ENCODE measurements around the gene CDH12. TPM values are rescaled to one million over a fixed set of nuclear protein-coding genes. Genes with fewer than 3 reads are reported as not detected.
"Not testable (repeated sequence)": the region's sequence is repeated elsewhere in the genome, so short reads cannot be mapped to it uniquely, and the experiment has no call there.

The CDH12 gene
- polyA plus RNA-seq, 2 of the 4 experiments (the other 2 are of a cell fraction): 0.04 TPM; not detected in 1

DNA sequence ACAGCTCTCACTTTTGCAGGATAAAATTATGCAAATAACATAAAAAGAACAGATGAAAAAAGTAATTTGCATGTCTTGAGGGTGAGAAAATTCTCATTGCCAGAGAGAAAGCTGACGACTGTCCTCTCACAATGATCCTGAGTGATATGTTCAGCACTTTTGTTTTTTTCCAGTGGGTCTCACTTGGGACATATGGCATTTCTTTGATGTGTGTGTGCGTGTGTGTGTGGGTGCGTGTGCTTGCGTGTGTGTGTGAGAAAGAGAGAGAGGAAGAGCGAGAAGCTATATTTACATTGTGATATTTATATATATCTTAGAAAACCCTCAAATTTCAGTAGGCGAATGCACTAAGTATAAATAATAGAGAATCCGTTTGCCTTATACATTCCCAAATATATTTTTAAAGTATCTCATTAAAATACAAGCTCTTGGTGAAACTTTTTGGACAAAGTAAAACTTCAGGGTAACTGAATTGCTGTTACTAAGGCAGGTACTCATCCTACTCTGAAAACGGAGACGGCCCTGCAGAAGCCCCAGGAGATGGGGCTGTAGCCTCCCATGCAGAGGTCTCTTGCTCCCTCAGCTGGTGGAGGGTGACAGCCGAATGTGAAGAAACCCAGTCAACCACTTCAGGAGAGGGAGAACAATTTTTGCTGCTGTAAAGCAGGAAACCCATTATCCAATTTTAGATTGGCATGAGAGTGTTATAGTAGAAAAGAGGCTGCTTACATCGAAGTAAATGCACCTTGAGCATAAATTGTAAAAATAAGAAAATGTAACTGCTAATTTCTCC is 639.2 kb downstream of the CDH12 start:
- CTCF ChIA-PET, H3K4me3 ChIP-seq, H3K27ac ChIP-seq, POLR2A ChIA-PET, H3K9me3 ChIP-seq, H3K4me1 ChIP-seq, H3K4me2 ChIP-seq: not testable (repeated sequence)
- WGBS (ENCODE audit: missing lambda C conversion rate): 6% methylated on average over 9 of the region's 11 CpGs
- DNase-seq (ENCODE audit: low read depth in 1 of 2, low spot score in 1 of 2): peak in 1 of 2 experiments; percentile 11
- 0 out of 5 replicates have a peak, but pooled peaks of 1 of the 2 experiments have one; percentile 4 for TF ChIP-seq RAD21 (conservative IDR thresholded peaks at IDR 0.05 in 1 of 2, IDR thresholded peaks at IDR 0.05 in 1 of 2)
- ATAC-seq: peak; percentile 97 to 99
- peak; percentile 88 for FAIRE-seq

DNA sequence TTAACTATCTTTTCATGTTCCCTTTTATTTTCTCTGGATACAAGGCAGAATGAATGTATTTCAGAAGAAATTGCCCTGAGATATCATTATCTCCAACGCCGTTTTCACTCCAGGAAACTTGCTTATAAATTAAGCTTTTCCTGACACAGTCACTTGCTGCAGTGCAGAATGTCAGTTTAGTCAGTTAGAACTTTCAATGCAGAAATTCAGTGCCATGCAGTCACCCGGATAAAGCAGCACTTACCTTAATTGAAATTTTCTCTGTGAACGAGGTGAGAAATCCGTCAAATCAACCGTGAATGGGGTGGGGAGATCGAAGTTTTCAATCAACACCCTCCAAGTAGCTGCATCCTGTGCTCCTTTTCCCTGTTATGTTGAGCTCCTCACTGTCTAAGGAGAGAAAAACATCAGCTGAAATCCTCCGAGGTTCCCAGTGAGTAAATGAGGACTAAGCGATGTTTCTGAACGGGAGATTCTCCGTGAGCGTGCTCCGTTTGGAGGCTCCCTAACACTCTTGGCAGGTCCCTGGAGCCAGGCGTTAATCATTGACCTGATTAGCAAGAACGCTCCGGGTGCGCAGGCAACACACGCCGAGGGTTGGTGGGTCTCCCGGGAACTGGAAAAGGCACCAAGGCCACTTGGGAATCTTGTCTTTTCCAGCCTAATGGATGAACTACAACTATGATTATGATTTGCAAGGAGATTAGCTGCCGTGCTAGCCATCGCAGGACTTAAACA is 640.7 kb downstream of the CDH12 start:
- peak; percentile 49 to 73; a peak in 3 of 6 replicates for ATAC-seq
- H3K4me1 ChIP-seq; H3K27ac ChIP-seq; H3K4me3 ChIP-seq; CTCF ChIA-PET; H3K9me3 ChIP-seq; POLR2A ChIA-PET; FAIRE-seq; DNase-seq (ENCODE audit: low read depth in 1 of 2, low spot score in 1 of 2): not testable (repeated sequence)
- 1% methylated on average over 20 of the region's 22 CpGs for WGBS (ENCODE audit: missing lambda C conversion rate)
- peak overlapping the region; percentile 26; the same call in 1 of the 3 replicates for H3K4me2 ChIP-seq

DNA sequence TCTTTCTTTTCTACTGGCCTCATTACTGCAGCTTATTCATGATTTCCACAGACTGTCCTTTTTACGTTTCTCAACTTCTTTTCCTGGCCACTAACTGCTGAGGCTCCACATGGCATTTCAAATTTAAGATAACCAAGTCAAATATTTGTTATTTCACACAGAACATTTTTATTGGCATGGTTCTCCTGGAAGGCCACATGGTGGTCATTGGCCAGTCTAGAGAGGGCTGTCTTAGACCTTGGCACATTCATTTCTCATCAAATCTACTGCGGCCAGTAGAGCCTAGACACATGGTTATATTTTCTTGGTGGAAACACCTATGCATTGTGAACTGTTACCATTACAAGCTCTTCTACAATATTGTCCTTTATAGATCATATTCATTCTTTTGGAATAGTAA is 644.7 kb downstream of the CDH12 start:
- CTCF ChIA-PET; H3K4me1 ChIP-seq; ATAC-seq; POLR2A ChIA-PET; H3K9me3 ChIP-seq; H3K27ac ChIP-seq; DNase-seq (ENCODE audit: low read depth in 1 of 2, low spot score in 1 of 2); H3K4me2 ChIP-seq; FAIRE-seq; H3K4me3 ChIP-seq: not testable (repeated sequence)
- 0% methylated on average over 2 of the region's 2 CpGs for WGBS (ENCODE audit: missing lambda C conversion rate)

DNA sequence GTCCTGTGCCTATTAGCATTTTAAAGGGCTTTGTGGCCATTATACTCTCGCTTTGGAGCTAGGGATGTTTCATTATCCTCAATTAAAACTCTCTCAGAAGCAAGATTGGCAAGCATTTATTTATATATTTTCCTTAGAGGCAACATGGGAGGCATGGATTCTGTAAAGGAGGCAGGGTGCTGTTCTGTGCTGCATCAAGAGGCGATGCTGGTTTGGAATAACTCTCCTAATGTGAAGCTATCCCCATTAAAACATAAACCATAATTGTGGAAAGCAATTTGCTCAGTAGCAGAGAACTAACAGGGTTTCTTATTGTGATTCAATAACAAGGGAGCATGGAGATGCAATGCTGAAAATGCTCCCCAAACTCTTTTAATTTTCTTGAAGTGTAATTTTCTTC is 664.5 kb downstream of the CDH12 start:
- FAIRE-seq; H3K27ac ChIP-seq; H3K9me3 ChIP-seq; H3K4me3 ChIP-seq; H3K4me1 ChIP-seq; H3K4me2 ChIP-seq; DNase-seq (ENCODE audit: low read depth in 1 of 2, low spot score in 1 of 2); CTCF ChIA-PET; POLR2A ChIA-PET; ATAC-seq: not testable (repeated sequence)
- WGBS (ENCODE audit: missing lambda C conversion rate): 4% methylated on average over 2 of the region's 2 CpGs

GRCh38 chr5:22187632-22188228 is 665.4 kb downstream of the CDH12 start:
- H3K4me3 ChIP-seq; H3K4me2 ChIP-seq; CTCF ChIA-PET; H3K27ac ChIP-seq; H3K4me1 ChIP-seq; FAIRE-seq; DNase-seq (ENCODE audit: low read depth in 1 of 2, low spot score in 1 of 2); ATAC-seq; H3K9me3 ChIP-seq; POLR2A ChIA-PET: not testable (repeated sequence)
- WGBS (ENCODE audit: missing lambda C conversion rate): 4% methylated on average over 4 of the region's 4 CpGs

DNA sequence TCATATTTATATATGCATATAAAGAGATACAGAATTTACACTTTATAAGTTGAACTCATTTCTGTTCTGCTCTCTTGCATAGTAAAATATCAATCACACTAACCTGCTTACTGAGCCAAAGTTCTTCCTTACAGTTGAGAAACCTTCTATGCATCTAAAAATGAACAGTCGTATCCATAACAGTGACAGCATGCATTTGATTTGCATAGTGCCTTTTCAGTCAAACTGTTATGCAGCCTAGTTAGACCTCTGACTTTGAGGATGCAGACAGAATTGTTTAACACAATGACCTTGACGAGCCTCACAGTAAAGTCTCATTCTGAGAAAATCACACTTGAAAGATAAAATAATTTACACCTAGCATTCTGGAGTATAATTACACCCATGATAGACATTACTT is 683.9 kb downstream of the CDH12 start:
- H3K9me3 ChIP-seq; CTCF ChIA-PET; H3K27ac ChIP-seq; H3K4me1 ChIP-seq; POLR2A ChIA-PET; H3K4me3 ChIP-seq; H3K4me2 ChIP-seq; ATAC-seq; DNase-seq (ENCODE audit: low read depth in 1 of 2, low spot score in 1 of 2): not testable (repeated sequence)
- WGBS (ENCODE audit: missing lambda C conversion rate): 7% methylated on average over 2 of the region's 2 CpGs
- FAIRE-seq: peak; percentile 93

DNA sequence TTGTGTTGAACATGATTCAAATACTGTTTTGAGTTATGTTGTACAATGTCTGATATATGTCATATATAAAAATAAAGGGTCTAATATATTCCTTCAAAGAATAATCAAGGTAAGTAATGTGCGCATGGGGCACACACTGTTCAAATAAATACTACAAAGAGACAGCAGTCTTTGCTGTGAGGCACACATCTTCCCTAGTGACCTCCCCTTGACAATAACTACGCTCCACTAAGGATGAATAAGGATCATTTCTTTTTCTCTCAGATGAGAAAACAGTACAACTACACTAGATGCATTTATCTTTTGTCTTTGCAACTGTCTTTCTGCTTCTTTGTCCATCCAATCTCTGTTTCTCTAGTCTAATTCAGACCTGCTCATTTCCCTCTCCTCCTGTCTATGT is 684.4 kb downstream of the CDH12 start:
- ATAC-seq; H3K4me2 ChIP-seq; H3K4me3 ChIP-seq; DNase-seq (ENCODE audit: low read depth in 1 of 2, low spot score in 1 of 2); POLR2A ChIA-PET; CTCF ChIA-PET; FAIRE-seq; H3K9me3 ChIP-seq; H3K27ac ChIP-seq; H3K4me1 ChIP-seq: not testable (repeated sequence)
- no CpG with 5 or more reads among the region's 2 CpGs for WGBS (ENCODE audit: missing lambda C conversion rate)

- 0% methylated on average over 2 of the region's 2 CpGs for WGBS (ENCODE audit: missing lambda C conversion rate)
- H3K9me3 ChIP-seq; ATAC-seq; H3K27ac ChIP-seq; H3K4me1 ChIP-seq; DNase-seq (ENCODE audit: low read depth in 1 of 2, low spot score in 1 of 2); POLR2A ChIA-PET; CTCF ChIA-PET; H3K4me3 ChIP-seq; H3K4me2 ChIP-seq: not testable (repeated sequence)
- peak; percentile 77 for FAIRE-seq
Observed at GRCh38 chr5:22165931-22166330, 687.2 kb downstream of the CDH12 start.

- H3K4me1 ChIP-seq; H3K4me2 ChIP-seq; FAIRE-seq; DNase-seq (ENCODE audit: low read depth in 1 of 2, low spot score in 1 of 2); H3K4me3 ChIP-seq; POLR2A ChIA-PET; H3K27ac ChIP-seq; H3K9me3 ChIP-seq; CTCF ChIA-PET; ATAC-seq: not testable (repeated sequence)
- WGBS (ENCODE audit: missing lambda C conversion rate): 2% methylated on average over 3 of the region's 7 CpGs
Observed at GRCh38 chr5:22164910-22165748, 688.0 kb downstream of the CDH12 start.

DNA sequence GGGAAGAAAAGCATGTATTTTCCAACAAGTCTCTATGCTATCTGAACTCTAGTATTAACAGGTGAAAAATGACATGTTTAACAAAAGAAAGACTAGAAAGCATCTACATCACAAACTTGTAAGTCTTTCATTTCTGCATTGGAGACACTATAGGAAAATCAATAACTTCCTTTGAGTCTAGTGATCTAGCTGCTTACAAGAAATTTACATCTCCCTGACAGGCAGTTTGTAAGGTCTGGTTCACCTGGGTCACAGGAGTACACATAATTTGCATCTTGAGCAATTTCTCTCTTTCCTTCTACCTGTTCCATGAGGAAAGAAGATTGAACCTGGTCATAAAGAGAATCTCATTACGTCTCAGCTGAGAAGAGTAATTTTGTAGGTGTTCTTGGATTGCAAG is 696.2 kb downstream of the CDH12 start:
- H3K4me3 ChIP-seq; H3K4me2 ChIP-seq; H3K9me3 ChIP-seq; ATAC-seq; DNase-seq (ENCODE audit: low read depth in 1 of 2, low spot score in 1 of 2); H3K27ac ChIP-seq; CTCF ChIA-PET; H3K4me1 ChIP-seq; POLR2A ChIA-PET: not testable (repeated sequence)
- no CpG with 5 or more reads among the region's 1 CpG for WGBS (ENCODE audit: missing lambda C conversion rate)
- FAIRE-seq: peak; percentile 74
